HepG2 (cell line): ENCODE data around the gene TH. TPM values are rescaled to one million over a fixed set of nuclear protein-coding genes. Genes with fewer than 3 reads are reported as not detected.

ENCODE experiments used
- ATAC-seq: fragments of 200-7000 bp; cut with Tn5 transposase; 3 replicates; pipeline ENCODE4 v1.9.1; 2020; ENCODE audit warnings: mild to moderate bottlenecking, moderate library complexity
- BruUV-seq: library from RNA; stranded (reverse); fragments of 400-500 nt; replicated peaks from 2 replicates; lab custom pipeline; 2021; lab: Mats Ljungman, UMichigan
- CTCF ChIA-PET: fragments of 300-600 bp; formaldehyde crosslinking; extraction: SDS; loops from one replicate; lab custom pipeline; 2021; ENCODE audit warnings: low total read pairs, inconsistent platforms, low intra/inter-chr PET ratio; lab: Yijun Ruan, JAX
- POLR2A ChIA-PET: fragments of 350-600 bp; sonication (Branson Sonifier 250); formaldehyde crosslinking; loops from one replicate; lab custom pipeline; 2020; ENCODE audit warnings: antibody characterized with exemption, inconsistent platforms; lab: Yijun Ruan, JAX
- DNase-seq: peaks from one replicate; pipeline ENCODE4 v3.0.0-alpha.2; 2015; ENCODE audit warnings: low spot score
- FAIRE-seq: peaks from 3 replicates; lab custom pipeline; 2011; peaks lifted over from hg19 to GRCh38; lab: Jason Lieb, UNC
- H2AFZ ChIP-seq: one replicate; pipeline ENCODE4 v1.6.1; 2011; ENCODE audit warnings: low read length, inconsistent platforms
- H3K27ac ChIP-seq: fragments of 300-600 bp; 3 replicates; pipeline ENCODE4 v1.8.0; 2011; ENCODE audit warnings: mixed run types, mild to moderate bottlenecking, mixed read lengths, low read length, inconsistent platforms; ENCODE audit not compliant: insufficient read depth; ENCODE audit errors: extremely low read length
- H3K27me3 ChIP-seq, 2 experiments: fragments of 200-600 bp in 1 of 2; 2 replicates in 1 of 2; 3 replicates in 1 of 2; pipeline versions ENCODE4 v1.6.0 to v1.8.0; 2011; ENCODE audit warnings: low read length in 2 of 2, mild to moderate bottlenecking in 2 of 2, moderate library complexity in 2 of 2, inconsistent platforms in 1 of 2; ENCODE audit not compliant: insufficient read depth in 2 of 2, control insufficient read depth in 1 of 2
- H3K36me3 ChIP-seq, 2 experiments: fragments of 200-600 bp in 1 of 2; replicated peaks in 1 of 2; 2 replicates in 1 of 2; 3 replicates in 1 of 2; pipeline versions ENCODE4 v1.5.1 to v1.8.0; 2011; ENCODE audit warnings: low read length in 2 of 2, inconsistent platforms in 1 of 2; ENCODE audit not compliant: insufficient read depth in 2 of 2, control insufficient read depth in 1 of 2
- H3K4me1 ChIP-seq: 2 replicates; pipeline ENCODE4 v1.5.1; 2012; ENCODE audit warnings: low read length, inconsistent platforms; ENCODE audit not compliant: insufficient read depth
- H3K4me2 ChIP-seq: 2 replicates; pipeline ENCODE4 v1.6.0; 2011; ENCODE audit warnings: low read depth, low read length, inconsistent platforms
- H3K4me3 ChIP-seq, 3 experiments: fragments of 200-600 bp in 1 of 3; sonication (generic), shearing (Covaris generic) in 1 of 3; replicated peaks in 1 of 3; 2 replicates each; pipeline ENCODE4 v1.5.1; 2011 to 2016; ENCODE audit warnings: low read length in 3 of 3, inconsistent platforms in 2 of 3, low read depth in 2 of 3, mild to moderate bottlenecking in 2 of 3, control low read depth in 1 of 3, mixed read lengths in 1 of 3; ENCODE audit not compliant: insufficient read depth in 1 of 3
- H3K79me2 ChIP-seq: one replicate; pipeline ENCODE4 v1.6.1; 2011; ENCODE audit warnings: low read length, inconsistent platforms; ENCODE audit not compliant: insufficient read depth
- H3K9ac ChIP-seq: 2 replicates; pipeline ENCODE4 v1.6.0; 2011; ENCODE audit warnings: mild to moderate bottlenecking, low read depth, low read length, inconsistent platforms; ENCODE audit not compliant: insufficient read depth
- H3K9me3 ChIP-seq: 2 replicates; pipeline ENCODE4 v1.5.1; 2012; ENCODE audit warnings: mild to moderate bottlenecking, low read length
- H4K20me1 ChIP-seq: 2 replicates; pipeline ENCODE4 v1.6.0; 2011; ENCODE audit warnings: inconsistent platforms, mild to moderate bottlenecking, low read length, moderate library complexity; ENCODE audit not compliant: insufficient read depth
- AFF4 ChIP-seq: sonication (generic); formaldehyde crosslinking; IDR thresholded peaks from 2 replicates; pipeline ENCODE4 v1.4.0; 2020; ENCODE audit warnings: missing genetic modification reagents
- NONO ChIP-seq, 2 experiments: fragments of 450-650 bp in 1 of 2; sonication (generic) in 1 of 2; formaldehyde crosslinking in 1 of 2; IDR thresholded peaks in 1 of 2; conservative IDR thresholded peaks in 1 of 2; 2 replicates each; pipeline versions ENCODE4 v1.6.1 to v1.8.0; 2017 to 2022; ENCODE audit warnings: mild to moderate bottlenecking in 1 of 2, missing genetic modification reagents in 1 of 2, moderate library complexity in 1 of 2
- PAWR ChIP-seq: sonication (generic); formaldehyde crosslinking; IDR thresholded peaks from 2 replicates; pipeline ENCODE4 v1.4.0; 2020; ENCODE audit warnings: missing genetic modification reagents, mild to moderate bottlenecking, borderline replicate concordance
- POLR2A ChIP-seq, 2 experiments: IDR thresholded peaks; 2 replicates each; pipeline ENCODE4 v1.6.1; 2011; ENCODE audit warnings: low read depth in 2 of 2, low read length in 2 of 2, mild to moderate bottlenecking in 1 of 2, moderate library complexity in 1 of 2; ENCODE audit not compliant: insufficient read depth in 1 of 2
- REXO4 ChIP-seq: sonication (generic); formaldehyde crosslinking; IDR thresholded peaks from 2 replicates; pipeline ENCODE4 v1.8.0; 2022; ENCODE audit warnings: missing genetic modification reagents, mild to moderate bottlenecking, borderline replicate concordance
- RFX1 ChIP-seq: fragments of 450-650 bp; IDR thresholded peaks from 2 replicates; pipeline ENCODE4 v1.6.1; 2017
- SUZ12 ChIP-seq: fragments of 150-350 bp; IDR thresholded peaks from 2 replicates; pipeline ENCODE4 v1.6.1; 2014; ENCODE audit warnings: low read depth, low read length
- TCF7 ChIP-seq: sonication (generic); IDR thresholded peaks from 2 replicates; pipeline ENCODE4 v1.6.1; 2016; ENCODE audit warnings: antibody characterized with exemption, low read depth
- ZNF138 ChIP-seq: sonication (generic); formaldehyde crosslinking; IDR thresholded peaks from 2 replicates; pipeline ENCODE4 v1.5.0; 2020; ENCODE audit warnings: mild to moderate bottlenecking, low read depth, missing genetic modification reagents
- ZNF274 ChIP-seq: sonication (generic); formaldehyde crosslinking; IDR thresholded peaks from 2 replicates; pipeline ENCODE4 v1.5.1; 2020; ENCODE audit warnings: mild to moderate bottlenecking, missing genetic modification reagents
- ZNF597 ChIP-seq: sonication (generic); formaldehyde crosslinking; IDR thresholded peaks from 2 replicates; pipeline ENCODE4 v1.5.0; 2020; ENCODE audit warnings: missing genetic modification reagents
- ZNF598 ChIP-seq: sonication (generic); formaldehyde crosslinking; IDR thresholded peaks from 2 replicates; pipeline ENCODE4 v1.5.1; 2020; ENCODE audit warnings: mild to moderate bottlenecking, missing genetic modification reagents, borderline replicate concordance
- ZNF747 ChIP-seq: sonication (generic); formaldehyde crosslinking; IDR thresholded peaks from 2 replicates; pipeline ENCODE4 v1.8.1; 2023; ENCODE audit warnings: missing genetic modification reagents, mild to moderate bottlenecking, borderline replicate concordance
- WGBS: methylation state at CpG from one replicate; pipeline ENCODE4 v1.1.6; 2017; ENCODE audit warnings: low lambda C conversion rate; 5-methylcytosine and 5-hydroxymethylcytosine counted together
- in situ Hi-C: cut with HindIII; loops from 2 replicates; pipeline ENCODE4 v1.10.0; 2017; ENCODE audit warnings: low pct_unique_long_range_greater_than_20kb; ENCODE audit not compliant: extremely low pct_ligation_motif_present
- intact Hi-C: fragments of 100-400 bp; cut with micrococcal nuclease; formaldehyde crosslinking; loops from one replicate; pipeline ENCODE4 v1.10.0; 2022; ENCODE audit not compliant: unreplicated experiment
- polyA plus RNA-seq, 8 experiments: library from polyadenylated mRNA; depleted of rRNA in 3 of 8; stranded (reverse) in 7 of 8; unstranded in 1 of 8; fragments of >200 nt; fragmentation: Illumina TruSeq in 4 of 8; extraction: Trizol in 4 of 8; gene quantifications; 2 replicates each; pipeline versions ENCODE4 v1.2.1 to v1.2.3, GENCODE V29; 2011 to 2016; ENCODE audit warnings: low read depth in 4 of 8, missing spikeins in 1 of 8, mixed read lengths in 1 of 8; ENCODE audit not compliant: insufficient read depth in 1 of 8
- total RNA-seq, 5 experiments: library from RNA; depleted of rRNA; stranded (reverse); fragments of >200 nt; fragmentation: Illumina TruSeq; extraction: Trizol; gene quantifications; 2 replicates each; pipeline ENCODE4 v1.2.3, GENCODE V29; 2016; ENCODE audit warnings: low read depth in 1 of 5

Gene TH
- total and polyA plus RNA-seq, 2 of the 13 experiments (the other 11 are each of a cell fraction or from before 2014, with no cell fraction given) = 0.36 TPM; not detected in 1

DNA sequence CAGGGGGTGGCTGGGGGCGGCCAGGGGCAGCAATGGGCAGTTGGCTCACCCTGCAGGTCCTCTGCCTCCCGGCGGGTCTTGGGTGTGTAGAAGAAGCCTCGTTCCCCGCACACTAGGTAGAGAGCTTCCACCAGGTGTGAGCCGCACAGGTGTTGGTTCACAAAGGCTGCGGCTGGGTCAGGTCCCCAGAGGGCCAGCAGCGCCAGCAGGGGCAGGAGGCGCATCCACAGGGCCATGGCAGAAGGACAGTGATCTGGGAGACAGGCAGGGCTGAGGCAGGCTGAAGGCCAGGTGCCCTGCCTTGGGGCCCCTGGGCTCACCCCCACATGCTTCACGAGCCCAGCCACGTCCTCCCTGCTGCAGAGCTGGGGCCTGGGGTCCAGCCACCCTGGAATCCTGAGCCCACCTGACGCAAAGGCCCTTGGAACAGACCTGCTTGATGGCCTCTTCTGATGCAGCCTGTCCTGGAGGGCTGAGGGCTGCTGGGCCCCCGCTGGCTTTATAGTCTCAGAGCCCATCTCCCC, 10.8 kb downstream of the TH start, which contains the start of gene INS:
Gene INS, minus strand, starts transcription at position 474 of the 524 bp plus-strand sequence. Its CDS starts 238 bp downstream, at position 236.
- no peak within 1 kb of the TSS for H3K4me2 ChIP-seq
- no TSS peak for BruUV-seq
- H3K79me2 ChIP-seq = no peaks in the 10 kb centered on the region
- H3K36me3 ChIP-seq = no peaks in the 10 kb centered on the region
- ChIA-PET CTCF (no interaction called here), POLR2A (no interaction called here)
- no CpG with 5 or more reads among the region's 13 CpGs for WGBS
- no peak for ATAC-seq
- no peak within 1 kb of the TSS for H3K9ac ChIP-seq
- in situ Hi-C loops (no loop called here), intact Hi-C loops (no loop called here)
- H4K20me1 ChIP-seq = no peaks in the 10 kb centered on the region
- no peak within 1 kb of the TSS for H3K4me3 ChIP-seq
- FAIRE-seq = no peak
- H3K9me3 ChIP-seq = no peaks in the 10 kb centered on the region
- H3K27ac ChIP-seq = no peak within 1 kb of the TSS
- DNase-seq = no peak
- no peaks in the 10 kb centered on the region for H3K4me1 ChIP-seq
- no peak within 1 kb of the TSS for H2AFZ ChIP-seq
- TF ChIP-seq RFX1 (no peak), REXO4 (no peak), ZNF274 (CRISPR knock-in tag) (no peak), POLR2A (IDR thresholded peaks at IDR 0.05; ENCODE audit: insufficient read depth in 1 of 2, low read depth in 2 of 2, low read length in 2 of 2) (no peak), ZNF138 (CRISPR knock-in tag) (no peak), ZNF747 (CRISPR knock-in tag) (no peak)
- H3K27me3 ChIP-seq = peaks cover 24 to 68% of the 10 kb centered on the region in 2 experiments

GRCh38 chr11:2159536-2160413, 11.8 kb downstream of the TH start:
- H3K4me2 ChIP-seq = no peak overlapping the region
- H3K27me3 ChIP-seq = peaks cover 19 to 67% of the 10 kb centered on the region in 2 experiments; a peak in 4 of 5 replicates
- no peak for DNase-seq
- in situ Hi-C loops = no loop called here
- H4K20me1 ChIP-seq = no peaks in the 10 kb centered on the region
- ATAC-seq = no peak
- ChIA-PET CTCF (no interaction called here), POLR2A (no interaction called here)
- no peak overlapping the region for H3K9ac ChIP-seq
- H3K4me1 ChIP-seq = no peaks in the 10 kb centered on the region
- intact Hi-C loops = no loop called here
- WGBS = 1% methylated on average over 10 of the region's 36 CpGs
- H3K4me3 ChIP-seq = no peak overlapping the region
- H3K79me2 ChIP-seq = no peaks in the 10 kb centered on the region
- no peak for FAIRE-seq
- no peaks in the 10 kb centered on the region for H3K9me3 ChIP-seq
- no peak overlapping the region for H2AFZ ChIP-seq
- no peaks in the 10 kb centered on the region for H3K36me3 ChIP-seq
- H3K27ac ChIP-seq = no peak overlapping the region
- BruUV-seq = no TSS peak
- TF ChIP-seq PAWR (CRISPR knock-in tag) = no peak
- no peak for TF ChIP-seq SUZ12
- no peak for TF ChIP-seq AFF4 (CRISPR knock-in tag)
- no peak for TF ChIP-seq ZNF597 (CRISPR knock-in tag)
- TF ChIP-seq TCF7 = no peak
- TF ChIP-seq ZNF598 (CRISPR knock-in tag) = no peak
- no peak for TF ChIP-seq NONO (IDR thresholded peaks at IDR 0.05)
- TF ChIP-seq NONO (CRISPR knock-in tag; conservative IDR thresholded peaks at IDR 0.05) = no peak
